Measurements from ENCODE around the gene RELT.

GRCh38 chr11:73365352-73366264 lies 10.6 kb upstream of the RELT start:
- no peak for TF ChIP-seq CTCF (IDR thresholded peaks at IDR 0.05; ENCODE audit: insufficient read depth, low read depth, low read length)
- no peak for TF ChIP-seq EZH2 (IDR thresholded peaks at IDR 0.05; ENCODE audit: insufficient read depth, low read length)

Measured in astrocyte (in vitro differentiated cells and primary cell).